Stimulated activated CD4-positive, alpha-beta T cell treated with anti-CD3 and anti-CD28 coated beads, Interleukin-4, amount 100 ng/mL, for 1 hour (primary cell): Measurements from ENCODE around the gene SON.

ENCODE experiments used
- DNase-seq: peaks from one replicate; pipeline ENCODE4 v3.0.0-alpha.2; 2020

Gene SON

GRCh38 chr21:33544451-33545195 is 1.8 kb downstream of the SON start:
- no peak for DNase-seq

- no peak for DNase-seq
These were observed 3.2 kb downstream of the SON start for GRCh38 chr21:33546086-33546485.

GRCh38 chr21:33549848-33550771 is 7.3 kb downstream of the SON start:
- no peak for DNase-seq

GRCh38 chr21:33550772-33551660 is 8.2 kb downstream of the SON start:
- DNase-seq = no peak

DNA sequence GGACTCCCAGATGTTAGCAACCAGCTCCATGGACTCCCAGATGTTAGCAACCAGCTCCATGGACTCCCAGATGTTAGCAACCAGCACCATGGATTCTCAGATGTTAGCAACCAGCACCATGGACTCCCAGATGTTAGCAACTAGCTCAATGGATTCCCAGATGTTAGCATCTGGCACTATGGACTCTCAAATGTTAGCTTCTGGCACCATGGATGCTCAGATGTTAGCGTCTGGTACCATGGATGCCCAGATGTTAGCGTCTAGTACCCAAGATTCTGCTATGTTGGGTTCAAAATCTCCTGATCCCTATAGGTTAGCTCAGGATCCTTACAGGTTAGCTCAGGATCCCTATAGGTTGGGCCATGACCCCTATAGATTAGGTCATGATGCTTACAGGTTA is 8.8 kb downstream of the SON start:
- DNase-seq = no peak

DNA sequence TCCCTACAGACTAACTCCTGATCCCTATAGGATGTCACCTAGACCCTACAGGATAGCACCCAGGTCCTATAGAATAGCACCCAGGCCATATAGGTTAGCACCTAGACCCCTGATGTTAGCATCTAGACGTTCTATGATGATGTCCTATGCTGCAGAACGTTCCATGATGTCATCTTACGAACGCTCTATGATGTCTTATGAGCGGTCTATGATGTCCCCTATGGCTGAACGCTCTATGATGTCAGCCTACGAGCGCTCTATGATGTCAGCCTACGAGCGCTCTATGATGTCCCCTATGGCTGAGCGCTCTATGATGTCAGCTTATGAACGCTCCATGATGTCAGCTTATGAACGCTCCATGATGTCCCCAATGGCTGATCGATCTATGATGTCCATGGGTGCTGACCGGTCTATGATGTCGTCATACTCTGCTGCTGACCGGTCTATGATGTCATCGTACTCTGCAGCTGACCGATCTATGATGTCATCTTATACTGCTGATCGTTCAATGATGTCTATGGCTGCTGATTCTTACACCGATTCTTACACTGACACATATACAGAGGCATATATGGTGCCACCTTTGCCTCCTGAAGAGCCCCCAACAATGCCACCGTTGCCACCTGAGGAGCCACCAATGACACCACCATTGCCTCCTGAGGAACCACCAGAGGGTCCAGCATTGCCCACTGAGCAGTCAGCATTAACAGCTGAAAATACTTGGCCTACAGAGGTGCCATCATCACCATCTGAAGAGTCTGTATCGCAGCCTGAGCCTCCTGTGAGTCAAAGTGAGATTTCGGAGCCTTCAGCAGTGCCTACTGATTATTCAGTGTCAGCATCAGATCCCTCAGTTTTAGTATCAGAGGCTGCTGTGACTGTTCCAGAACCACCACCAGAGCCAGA is 9.5 kb downstream of the SON start:
- no peak for DNase-seq

DNA sequence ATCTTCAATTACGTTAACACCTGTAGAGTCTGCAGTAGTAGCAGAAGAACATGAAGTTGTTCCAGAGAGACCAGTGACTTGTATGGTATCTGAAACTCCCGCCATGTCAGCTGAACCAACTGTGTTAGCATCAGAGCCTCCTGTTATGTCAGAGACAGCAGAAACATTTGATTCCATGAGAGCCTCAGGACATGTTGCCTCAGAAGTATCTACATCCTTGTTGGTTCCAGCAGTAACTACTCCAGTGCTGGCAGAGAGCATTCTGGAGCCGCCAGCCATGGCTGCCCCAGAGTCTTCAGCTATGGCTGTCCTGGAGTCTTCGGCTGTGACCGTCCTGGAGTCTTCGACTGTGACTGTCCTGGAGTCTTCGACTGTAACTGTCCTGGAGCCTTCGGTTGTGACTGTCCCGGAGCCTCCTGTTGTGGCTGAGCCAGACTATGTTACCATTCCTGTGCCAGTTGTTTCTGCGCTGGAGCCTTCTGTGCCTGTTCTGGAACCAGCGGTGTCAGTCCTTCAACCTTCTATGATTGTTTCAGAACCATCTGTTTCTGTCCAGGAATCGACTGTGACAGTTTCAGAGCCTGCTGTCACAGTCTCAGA is 10.3 kb downstream of the SON start:
- no peak for DNase-seq

GRCh38 chr21:33554236-33554981 is 11.6 kb downstream of the SON start:
- DNase-seq = no peak

- no peak for DNase-seq
These were observed 12.1 kb downstream of the SON start for GRCh38 chr21:33554982-33555344.

DNA sequence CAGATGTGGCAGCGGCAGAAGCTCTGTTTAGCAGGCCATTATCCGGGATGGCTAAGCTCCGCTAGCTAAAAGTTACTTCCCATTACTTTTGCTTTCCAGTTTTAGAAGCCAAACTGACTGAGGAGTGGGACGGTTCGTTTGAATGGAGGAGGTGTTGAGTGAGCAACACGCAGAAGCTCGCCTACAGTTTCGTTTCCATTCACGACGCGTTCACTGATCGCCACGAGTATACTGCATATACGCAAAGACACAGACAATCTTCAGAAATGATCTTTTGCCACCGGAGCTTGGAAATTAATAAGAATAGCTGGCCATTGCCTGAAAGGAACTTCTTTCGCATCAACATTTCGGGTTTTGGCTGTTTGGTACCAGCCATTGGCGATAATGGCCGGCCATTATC is 14.6 kb downstream of the SON start:
- DNase-seq = no peak

GRCh38 chr21:33558777-33559421 is 16.1 kb downstream of the SON start:
- no peak for DNase-seq

DNA sequence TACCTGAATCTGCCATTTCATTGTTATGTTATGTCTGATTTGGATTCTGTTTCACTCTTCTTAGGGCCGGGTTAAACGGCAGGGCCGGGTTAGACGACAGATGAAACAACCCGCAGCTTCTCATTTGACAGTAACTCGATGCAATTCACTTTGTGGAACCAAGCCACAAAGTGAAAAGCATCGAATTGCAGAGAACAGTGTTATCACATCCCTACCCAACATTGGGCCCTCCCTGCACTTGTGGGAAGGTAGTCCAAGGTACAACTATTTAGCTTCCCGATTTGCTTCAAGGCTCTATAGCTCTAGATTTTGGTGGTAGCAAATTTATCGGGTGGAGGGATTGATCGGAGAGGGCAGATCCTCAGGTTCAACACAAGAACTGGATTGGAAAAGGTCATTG is 17.0 kb downstream of the SON start:
- no peak for DNase-seq

- DNase-seq = no peak
These were observed 18.1 kb downstream of the SON start for GRCh38 chr21:33560965-33561364.

DNA sequence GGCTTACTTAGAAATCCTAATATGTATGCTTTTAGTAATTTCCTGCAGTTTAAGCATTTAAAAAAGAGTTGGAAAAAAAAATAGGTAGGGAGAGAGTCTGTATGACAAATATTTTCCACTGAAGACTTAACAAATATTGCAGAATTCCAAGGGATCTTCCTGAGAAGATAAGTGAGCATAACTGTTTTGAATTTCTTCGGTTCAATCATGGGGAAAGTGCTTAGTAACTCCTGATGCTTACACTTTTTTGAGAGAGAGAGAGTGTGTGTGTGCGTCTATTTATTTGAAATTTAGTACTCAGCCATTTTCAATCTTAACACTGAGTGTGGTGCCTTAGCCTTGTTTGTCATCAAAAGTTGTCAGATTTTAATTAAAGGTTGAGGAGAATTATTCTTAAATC is 18.5 kb downstream of the SON start:
- no peak for DNase-seq

- DNase-seq = no peak
These were observed 19.6 kb downstream of the SON start for GRCh38 chr21:33562389-33562788.

GRCh38 chr21:33566514-33566913 is 23.7 kb downstream of the SON start:
- no peak for DNase-seq

DNA sequence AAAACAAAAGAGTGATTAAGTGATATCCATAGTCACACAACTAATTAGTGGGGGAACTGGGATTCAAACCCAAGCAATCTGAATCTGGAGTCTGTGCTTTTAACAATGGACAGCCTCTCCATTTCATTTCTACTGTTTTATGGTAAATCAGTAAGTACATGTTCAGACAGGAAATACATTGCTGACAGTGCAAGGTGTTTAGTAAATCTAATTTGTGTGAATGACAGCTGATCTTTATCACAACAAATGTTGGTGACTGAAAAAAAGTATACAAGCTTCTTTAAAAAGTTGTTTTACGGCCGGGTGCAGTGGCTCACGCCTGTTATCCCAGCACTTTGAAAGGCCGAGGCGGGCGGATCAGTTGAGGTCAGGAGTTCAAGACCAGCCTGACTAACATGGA is 25.1 kb downstream of the SON start:
- DNase-seq = no peak

- no peak for DNase-seq
These were observed 25.6 kb downstream of the SON start for GRCh38 chr21:33568448-33568847.

DNA sequence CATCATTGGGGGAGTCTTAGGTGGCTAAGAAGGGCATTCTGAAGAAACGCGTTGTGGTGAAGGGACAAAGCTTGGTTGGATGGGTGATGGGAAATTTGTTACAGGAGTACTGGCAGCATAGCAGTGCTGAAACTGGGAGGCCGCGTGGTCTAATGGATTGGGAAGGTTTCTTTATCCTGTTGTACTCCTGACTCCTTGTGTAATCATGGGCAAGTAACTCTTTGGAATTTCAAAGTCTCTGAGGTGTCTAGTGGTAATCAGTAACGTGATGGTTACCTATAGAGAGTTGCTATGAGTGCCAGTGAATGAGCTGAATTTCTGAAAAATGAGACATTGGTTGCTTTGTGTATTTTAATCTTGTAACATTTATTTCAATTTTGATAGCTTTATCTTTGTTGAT is 27.2 kb downstream of the SON start:
- no peak for DNase-seq

DNA sequence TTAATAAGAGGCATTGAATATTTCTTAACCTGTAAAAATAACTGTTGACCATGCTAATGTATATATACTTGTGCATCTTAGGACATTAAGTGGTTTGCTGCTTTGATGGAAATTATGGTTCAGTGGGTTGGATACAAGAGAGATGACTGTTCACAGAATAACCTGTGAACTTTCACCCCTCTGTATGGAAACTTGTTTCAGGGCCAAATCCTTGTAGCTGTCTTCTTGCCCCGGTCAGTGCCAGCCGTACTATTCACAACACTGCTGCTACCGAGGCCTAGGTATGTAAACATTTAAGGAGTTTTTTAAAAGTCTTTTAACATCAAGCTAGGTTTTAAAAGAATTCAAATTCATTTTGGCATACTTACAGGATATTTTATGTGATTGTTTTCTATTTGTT is 29.5 kb downstream of the SON start:
- DNase-seq = no peak
